ENCODE measurements around the gene THOC2.
A peak's percentile ranks its signal among the peaks of the same experiment; 100 is the strongest.
"Not testable (repeated sequence)": the region's sequence is repeated elsewhere in the genome, so short reads cannot be mapped to it uniquely, and the experiment has no call there.

THOC2 gene

GRCh38 chrX:123665197-123665596 is 67.7 kb downstream of the THOC2 start:
- DNase-seq (ENCODE audit: low read depth, low spot score): peak; percentile 17

- peak; percentile 14 for DNase-seq (ENCODE audit: low read depth, low spot score)
Measured at GRCh38 chrX:123664467-123665167, 68.2 kb downstream of the THOC2 start.

- not testable (repeated sequence) for DNase-seq (ENCODE audit: low read depth, low spot score)
Measured at GRCh38 chrX:123663720-123664119, 69.1 kb downstream of the THOC2 start.

- DNase-seq (ENCODE audit: low read depth, low spot score): not testable (repeated sequence)
Measured at GRCh38 chrX:123656507-123656906, 76.3 kb downstream of the THOC2 start.

GRCh38 chrX:123648811-123649181 is 84.1 kb downstream of the THOC2 start:
- DNase-seq (ENCODE audit: low read depth, low spot score): not testable (repeated sequence)

- DNase-seq (ENCODE audit: low read depth, low spot score): peak; percentile 83
Measured at GRCh38 chrX:123648028-123648810, 84.6 kb downstream of the THOC2 start.

GRCh38 chrX:123647244-123647643 is 85.6 kb downstream of the THOC2 start:
- DNase-seq (ENCODE audit: low read depth, low spot score): no peak

- DNase-seq (ENCODE audit: low read depth, low spot score): no peak
Measured at GRCh38 chrX:123629502-123629901, 103.3 kb downstream of the THOC2 start.

GRCh38 chrX:123626962-123627361 is 105.9 kb downstream of the THOC2 start:
- peak; percentile 29 for DNase-seq (ENCODE audit: low read depth, low spot score)

- DNase-seq (ENCODE audit: low read depth, low spot score): no peak
Measured at GRCh38 chrX:123625952-123626351, 106.9 kb downstream of the THOC2 start.

GRCh38 chrX:123625477-123625876 is 107.4 kb downstream of the THOC2 start:
- DNase-seq (ENCODE audit: low read depth, low spot score): no peak

- DNase-seq (ENCODE audit: low read depth, low spot score): no peak
Measured at GRCh38 chrX:123617007-123617406, 115.8 kb downstream of the THOC2 start.

GRCh38 chrX:123610915-123611314 is 121.9 kb downstream of the THOC2 start:
- DNase-seq (ENCODE audit: low read depth, low spot score): no peak

- DNase-seq (ENCODE audit: low read depth, low spot score): no peak
Measured at GRCh38 chrX:123607806-123608205, 125.0 kb downstream of the THOC2 start.

GRCh38 chrX:123607270-123607669 is 125.6 kb downstream of the THOC2 start:
- DNase-seq (ENCODE audit: low read depth, low spot score): no peak

- DNase-seq (ENCODE audit: low read depth, low spot score): no peak
Measured at GRCh38 chrX:123603491-123603890, 129.4 kb downstream of the THOC2 start.

- DNase-seq (ENCODE audit: low read depth, low spot score): no peak
Measured at GRCh38 chrX:123601437-123601836, 131.4 kb downstream of the THOC2 start.

GRCh38 chrX:123600181-123600580 is 132.7 kb downstream of the THOC2 start:
- DNase-seq (ENCODE audit: low read depth, low spot score): no peak

GRCh38 chrX:123590842-123591486 is 141.9 kb downstream of the THOC2 start:
- DNase-seq (ENCODE audit: low read depth, low spot score): peak; percentile 49

- DNase-seq (ENCODE audit: low read depth, low spot score): no peak
Measured at GRCh38 chrX:123588723-123589122, 144.1 kb downstream of the THOC2 start.

GRCh38 chrX:123581586-123581985 is 151.3 kb downstream of the THOC2 start:
- DNase-seq (ENCODE audit: low read depth, low spot score): no peak

- no peak for DNase-seq (ENCODE audit: low read depth, low spot score)
Measured at GRCh38 chrX:123580792-123581191, 152.1 kb downstream of the THOC2 start.

- not testable (repeated sequence) for DNase-seq (ENCODE audit: low read depth, low spot score)
Measured at GRCh38 chrX:123574027-123574426, 158.8 kb downstream of the THOC2 start.

Measured in astrocyte of the hippocampus (primary cell).